22Rv1 (cell line): Measurements from ENCODE around the gene PTK7.

Experiments
- ZFX ChIP-seq: fragments of 450-650 bp; IDR thresholded peaks from 2 replicates; pipeline ENCODE4 v1.6.1; 2017; ENCODE audit warnings: antibody characterized with exemption, borderline replicate concordance
- TF ChIP-seq, protein P1 (sequence below): fragments of 450-650 bp; IDR thresholded peaks from 2 replicates; pipeline ENCODE4 v1.5.1; 2017; ENCODE audit warnings: mild to moderate bottlenecking

DNA sequence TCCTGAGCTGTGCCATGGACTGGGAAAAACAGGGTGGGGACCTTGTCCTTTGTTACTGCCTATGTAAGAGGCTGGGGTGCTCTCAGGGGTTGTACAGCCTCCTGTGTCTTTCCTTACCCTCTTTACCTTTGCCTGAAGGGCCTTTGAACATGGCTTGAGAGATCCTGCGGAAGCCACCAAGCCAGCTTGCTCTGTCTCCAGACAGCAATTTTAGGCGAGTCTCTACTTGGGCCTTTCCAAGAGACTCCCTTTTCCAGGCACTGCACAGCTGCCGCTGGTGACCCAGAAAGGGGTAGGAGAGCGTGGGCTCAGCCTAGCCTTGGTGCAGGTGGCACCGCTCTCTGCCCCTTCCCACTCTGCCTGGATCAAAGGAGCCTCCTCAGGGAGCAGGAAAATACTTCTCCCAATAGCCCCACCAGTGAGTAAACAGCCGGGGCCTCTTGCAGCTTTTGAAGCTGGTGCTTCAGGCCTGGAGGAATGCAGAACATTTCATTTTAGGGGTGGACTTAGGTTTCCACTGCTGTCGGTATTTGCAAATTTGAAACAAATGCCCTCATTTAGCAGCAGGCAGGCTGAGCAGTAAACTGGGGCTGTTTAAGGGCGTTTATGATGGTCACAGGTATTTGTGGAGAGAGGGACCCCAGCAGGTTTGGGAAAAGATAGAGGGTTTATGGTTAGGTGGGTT lies 13.9 kb downstream of the PTK7 start:
- TF ChIP-seq, protein P1, sequence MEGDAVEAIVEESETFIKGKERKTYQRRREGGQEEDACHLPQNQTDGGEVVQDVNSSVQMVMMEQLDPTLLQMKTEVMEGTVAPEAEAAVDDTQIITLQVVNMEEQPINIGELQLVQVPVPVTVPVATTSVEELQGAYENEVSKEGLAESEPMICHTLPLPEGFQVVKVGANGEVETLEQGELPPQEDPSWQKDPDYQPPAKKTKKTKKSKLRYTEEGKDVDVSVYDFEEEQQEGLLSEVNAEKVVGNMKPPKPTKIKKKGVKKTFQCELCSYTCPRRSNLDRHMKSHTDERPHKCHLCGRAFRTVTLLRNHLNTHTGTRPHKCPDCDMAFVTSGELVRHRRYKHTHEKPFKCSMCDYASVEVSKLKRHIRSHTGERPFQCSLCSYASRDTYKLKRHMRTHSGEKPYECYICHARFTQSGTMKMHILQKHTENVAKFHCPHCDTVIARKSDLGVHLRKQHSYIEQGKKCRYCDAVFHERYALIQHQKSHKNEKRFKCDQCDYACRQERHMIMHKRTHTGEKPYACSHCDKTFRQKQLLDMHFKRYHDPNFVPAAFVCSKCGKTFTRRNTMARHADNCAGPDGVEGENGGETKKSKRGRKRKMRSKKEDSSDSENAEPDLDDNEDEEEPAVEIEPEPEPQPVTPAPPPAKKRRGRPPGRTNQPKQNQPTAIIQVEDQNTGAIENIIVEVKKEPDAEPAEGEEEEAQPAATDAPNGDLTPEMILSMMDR, result no peak
- no peak for TF ChIP-seq ZFX
